ENCODE results near the gene ARL1. TPM values are rescaled to one million over a fixed set of nuclear protein-coding genes. Genes with fewer than 3 reads are reported as not detected.

Gene ARL1
- total and polyA plus RNA-seq, 9 of the 15 experiments (the other 6 are each of a cell fraction or from before 2014, with no cell fraction given), result 53.0 to 127 (median 68.6) TPM

DNA sequence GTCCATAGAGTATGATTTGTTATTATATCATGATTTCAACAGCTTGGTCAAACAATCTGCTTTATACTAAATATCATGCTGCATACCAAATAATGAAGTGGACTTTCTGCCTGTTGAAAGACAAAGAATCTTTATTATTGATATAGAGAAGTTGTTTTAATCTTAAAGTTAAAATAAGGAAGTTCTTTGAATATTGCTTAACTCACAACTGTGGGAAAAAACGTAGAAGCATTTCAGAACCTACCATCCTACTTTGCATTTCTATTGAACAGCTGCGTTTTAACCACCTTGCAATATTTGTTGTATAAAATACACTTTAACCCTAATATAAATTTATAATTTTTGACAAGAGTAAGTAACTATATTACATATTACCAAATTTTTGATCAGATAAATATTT is 22.9 kb upstream of the ARL1 start:
- ATAC-seq (no peak), FAIRE-seq (no peak), DNase-seq (ENCODE audit: extremely low read depth in 1 of 4, low spot score in 3 of 4) (no peak)
- no peaks in the 10 kb centered on the region for H3K4me1 ChIP-seq (replicated peaks in 1 of 2; ENCODE audit: control insufficient read depth in 2 of 2, insufficient read depth in 2 of 2, low read length in 2 of 2)
- H3K79me2 ChIP-seq (ENCODE audit: control insufficient read depth, insufficient read depth, low read length), result no peaks in the 10 kb centered on the region
- ChIA-PET CTCF (ENCODE audit: low intra/inter-chr PET ratio) (no interaction called here), POLR2A (interaction anchor here (1.1 kb wide), 1 partner anchor 11 kb away, joined by 4 read pairs; no protein-coding TSS in a partner anchor)
- no peak overlapping the region for H3K27ac ChIP-seq (ENCODE audit: extremely low read depth, low read depth, low read length)
- BruUV-seq (replicated peaks), result no TSS peak
- intact Hi-C loops (cut with micrococcal nuclease) (no loop called here), in situ Hi-C loops (cut with MboI) (no loop called here)
- no peaks in the 10 kb centered on the region for H4K20me1 ChIP-seq (replicated peaks; ENCODE audit: control insufficient read depth, insufficient read depth, low read length)
- H3K4me3 ChIP-seq, result no peak overlapping the region
- H2AFZ ChIP-seq (ENCODE audit: low read depth, low read length), result no peak overlapping the region
- H3K36me3 ChIP-seq (ENCODE audit: control insufficient read depth, insufficient read depth, low read length), result no peaks in the 10 kb centered on the region
- H3K9ac ChIP-seq (ENCODE audit: insufficient read depth in 1 of 2, low read depth in 2 of 2, low read length in 2 of 2), result no peak overlapping the region
- TF ChIP-seq RFX1 (IDR thresholded peaks at IDR 0.05) (no peak), CBFB (CRISPR knock-in tag; IDR thresholded peaks at IDR 0.05) (no peak), SNIP1 (IDR thresholded peaks at IDR 0.05; ENCODE audit: low read depth) (no peak), RBM14 (IDR thresholded peaks at IDR 0.05; ENCODE audit: borderline replicate concordance, insufficient read depth, low read depth, low read length) (no peak), STAT5A (IDR thresholded peaks at IDR 0.05; ENCODE audit: borderline replicate concordance, low read length) (no peak), ZKSCAN3 (CRISPR knock-in tag; IDR thresholded peaks at IDR 0.05) (no peak), ZNF274 (IDR thresholded peaks at IDR 0.05; ENCODE audit: borderline replicate concordance, low read depth, low read length) (no peak), YY1 (IDR thresholded peaks at IDR 0.05; ENCODE audit: borderline replicate concordance in 1 of 3, control insufficient read depth in 1 of 3, extremely low read depth in 1 of 3, insufficient read depth in 3 of 3, insufficient read length in 1 of 3, insufficient replicate concordance in 2 of 3, low read depth in 1 of 3, low read length in 2 of 3) (no peak)
- TF ChIP-seq, protein P1, sequence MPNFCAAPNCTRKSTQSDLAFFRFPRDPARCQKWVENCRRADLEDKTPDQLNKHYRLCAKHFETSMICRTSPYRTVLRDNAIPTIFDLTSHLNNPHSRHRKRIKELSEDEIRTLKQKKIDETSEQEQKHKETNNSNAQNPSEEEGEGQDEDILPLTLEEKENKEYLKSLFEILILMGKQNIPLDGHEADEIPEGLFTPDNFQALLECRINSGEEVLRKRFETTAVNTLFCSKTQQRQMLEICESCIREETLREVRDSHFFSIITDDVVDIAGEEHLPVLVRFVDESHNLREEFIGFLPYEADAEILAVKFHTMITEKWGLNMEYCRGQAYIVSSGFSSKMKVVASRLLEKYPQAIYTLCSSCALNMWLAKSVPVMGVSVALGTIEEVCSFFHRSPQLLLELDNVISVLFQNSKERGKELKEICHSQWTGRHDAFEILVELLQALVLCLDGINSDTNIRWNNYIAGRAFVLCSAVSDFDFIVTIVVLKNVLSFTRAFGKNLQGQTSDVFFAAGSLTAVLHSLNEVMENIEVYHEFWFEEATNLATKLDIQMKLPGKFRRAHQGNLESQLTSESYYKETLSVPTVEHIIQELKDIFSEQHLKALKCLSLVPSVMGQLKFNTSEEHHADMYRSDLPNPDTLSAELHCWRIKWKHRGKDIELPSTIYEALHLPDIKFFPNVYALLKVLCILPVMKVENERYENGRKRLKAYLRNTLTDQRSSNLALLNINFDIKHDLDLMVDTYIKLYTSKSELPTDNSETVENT (CRISPR knock-in tag; IDR thresholded peaks at IDR 0.05), result no peak
- H3K9me1 ChIP-seq (ENCODE audit: control insufficient read depth, insufficient read depth, low read length), result no peaks in the 10 kb centered on the region
- WGBS (ENCODE audit: insufficient coverage, low coverage, missing lambda C conversion rate), result 0% methylated on average over 2 of the region's 2 CpGs
- H3K4me2 ChIP-seq (ENCODE audit: insufficient read depth, low read length), result no peak overlapping the region
- peaks cover 18 to 24% of the 10 kb centered on the region in 2 experiments; a peak in 3 of 5 replicates for H3K27me3 ChIP-seq (ENCODE audit: control insufficient read depth in 2 of 2, insufficient read depth in 2 of 2, low read length in 2 of 2)
- H3K9me3 ChIP-seq (replicated peaks; ENCODE audit: control insufficient read depth, insufficient read depth, low read depth, low read length), result no peaks in the 10 kb centered on the region

All from K562 (cell line).